Measurements from ENCODE around the gene TACSTD2. TPM values are rescaled to one million over a fixed set of nuclear protein-coding genes. Genes with fewer than 3 reads are reported as not detected.

The TACSTD2 gene
- total RNA-seq, 2 donors from 2014 or later, result 219 to 310 TPM

DNA sequence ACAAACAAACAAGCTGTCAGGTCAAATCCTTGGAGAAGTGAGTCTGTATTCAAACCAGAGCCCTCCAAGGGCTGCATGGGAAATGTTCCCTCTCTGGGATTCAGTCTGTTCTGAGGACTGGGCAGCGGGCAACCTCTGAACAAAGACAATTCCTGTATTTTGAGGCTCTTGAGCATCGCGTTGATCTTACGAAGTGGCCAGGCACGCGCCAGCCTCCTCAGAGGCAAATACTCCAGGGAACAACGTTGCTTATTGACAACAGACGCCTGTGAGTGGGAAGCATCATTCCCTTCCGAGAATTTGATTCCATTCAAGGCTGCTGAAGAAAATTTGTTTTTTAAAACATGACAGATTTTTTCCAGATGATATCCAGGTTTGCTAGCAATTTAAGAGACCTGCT is 20.0 kb upstream of the TACSTD2 start:
- intact Hi-C loops (cut with DNase I), result no loop called here
- no peak overlapping the region for H3K4me3 ChIP-seq
- TF ChIP-seq POLR2A (IDR thresholded peaks at IDR 0.05) (no peak), POLR2AphosphoS5 (IDR thresholded peaks at IDR 0.05) (no peak)
- TF ChIP-seq, protein P1, sequence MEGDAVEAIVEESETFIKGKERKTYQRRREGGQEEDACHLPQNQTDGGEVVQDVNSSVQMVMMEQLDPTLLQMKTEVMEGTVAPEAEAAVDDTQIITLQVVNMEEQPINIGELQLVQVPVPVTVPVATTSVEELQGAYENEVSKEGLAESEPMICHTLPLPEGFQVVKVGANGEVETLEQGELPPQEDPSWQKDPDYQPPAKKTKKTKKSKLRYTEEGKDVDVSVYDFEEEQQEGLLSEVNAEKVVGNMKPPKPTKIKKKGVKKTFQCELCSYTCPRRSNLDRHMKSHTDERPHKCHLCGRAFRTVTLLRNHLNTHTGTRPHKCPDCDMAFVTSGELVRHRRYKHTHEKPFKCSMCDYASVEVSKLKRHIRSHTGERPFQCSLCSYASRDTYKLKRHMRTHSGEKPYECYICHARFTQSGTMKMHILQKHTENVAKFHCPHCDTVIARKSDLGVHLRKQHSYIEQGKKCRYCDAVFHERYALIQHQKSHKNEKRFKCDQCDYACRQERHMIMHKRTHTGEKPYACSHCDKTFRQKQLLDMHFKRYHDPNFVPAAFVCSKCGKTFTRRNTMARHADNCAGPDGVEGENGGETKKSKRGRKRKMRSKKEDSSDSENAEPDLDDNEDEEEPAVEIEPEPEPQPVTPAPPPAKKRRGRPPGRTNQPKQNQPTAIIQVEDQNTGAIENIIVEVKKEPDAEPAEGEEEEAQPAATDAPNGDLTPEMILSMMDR (IDR thresholded peaks at IDR 0.05), result no peak
- DNase-seq (ENCODE audit: low spot score), result no peak
- no peaks in the 10 kb centered on the region for H3K36me3 ChIP-seq
- H3K27me3 ChIP-seq (replicated peaks; ENCODE audit: insufficient read depth), result no peaks in the 10 kb centered on the region
- 59% methylated on average over 9 of the region's 9 CpGs for WGBS
- H3K4me1 ChIP-seq (replicated peaks), result no peaks in the 10 kb centered on the region
- H3K27ac ChIP-seq, result no peak overlapping the region
- H3K9me3 ChIP-seq, result no peaks in the 10 kb centered on the region

DNA sequence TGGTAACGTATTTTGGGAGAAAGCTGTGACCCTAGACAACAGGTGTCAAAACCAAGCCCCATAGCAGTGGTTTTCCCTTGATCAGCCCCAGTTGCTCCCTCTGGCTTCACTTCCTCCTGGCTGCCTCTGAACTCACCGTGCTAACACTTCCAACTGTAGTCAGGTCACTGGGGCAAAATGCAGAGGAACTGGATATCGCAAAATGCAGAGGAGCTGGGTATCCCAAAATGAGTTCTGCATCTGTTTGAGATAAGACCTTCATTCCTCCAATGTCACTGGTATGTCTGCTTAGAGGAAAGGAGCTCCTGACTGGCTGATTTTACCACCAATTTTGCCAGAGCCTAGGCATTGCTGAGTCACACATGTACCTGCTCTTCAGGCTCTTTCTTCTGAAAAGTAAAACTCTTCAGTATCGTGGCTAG is 19.6 kb upstream of the TACSTD2 start:
- Histone ChIP-seq H3K27ac (no peak overlapping the region), H3K36me3 (no peaks in the 10 kb centered on the region), H3K4me1 (replicated peaks) (no peaks in the 10 kb centered on the region), H3K4me3 (no peak overlapping the region), H3K27me3 (replicated peaks; ENCODE audit: insufficient read depth) (no peaks in the 10 kb centered on the region), H3K9me3 (no peaks in the 10 kb centered on the region)
- DNase-seq (ENCODE audit: low spot score), result no peak
- intact Hi-C loops (cut with DNase I), result no loop called here
- 50% methylated on average over 3 of the region's 4 CpGs for WGBS
- TF ChIP-seq, protein P1 (IDR thresholded peaks at IDR 0.05), result no peak
- TF ChIP-seq POLR2AphosphoS5 (IDR thresholded peaks at IDR 0.05) (no peak), POLR2A (IDR thresholded peaks at IDR 0.05) (no peak)

DNA sequence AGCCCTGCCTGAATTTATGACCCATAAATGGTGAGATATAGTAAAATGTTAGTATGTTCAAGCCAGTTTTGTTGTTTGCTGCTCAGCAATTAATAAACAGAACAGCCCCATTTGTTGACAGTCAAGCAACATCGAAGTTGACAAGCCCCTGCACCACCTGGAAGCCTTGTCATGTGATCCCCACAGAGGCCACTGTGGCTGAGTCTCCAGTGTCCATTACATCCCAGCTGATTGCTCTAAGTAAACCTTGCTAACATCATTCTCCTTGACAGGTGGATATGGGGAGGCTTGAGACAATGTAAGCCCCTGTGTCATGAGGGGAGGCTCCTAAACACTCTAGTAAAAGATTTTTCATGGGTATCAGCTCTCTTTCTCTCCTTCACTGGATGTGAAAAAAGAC is 17.5 kb upstream of the TACSTD2 start:
- intact Hi-C loops (cut with DNase I), result no loop called here
- WGBS, result 69% methylated on average over 1 of the region's 1 CpG
- no peaks in the 10 kb centered on the region for H3K27me3 ChIP-seq (replicated peaks; ENCODE audit: insufficient read depth)
- TF ChIP-seq, protein P1 (IDR thresholded peaks at IDR 0.05), result no peak
- TF ChIP-seq POLR2AphosphoS5 (IDR thresholded peaks at IDR 0.05), result no peak
- no peak for TF ChIP-seq POLR2A (IDR thresholded peaks at IDR 0.05)
- H3K36me3 ChIP-seq, result no peaks in the 10 kb centered on the region
- H3K9me3 ChIP-seq, result no peaks in the 10 kb centered on the region
- H3K4me3 ChIP-seq, result no peak overlapping the region
- no peak for DNase-seq (ENCODE audit: low spot score)
- H3K4me1 ChIP-seq (replicated peaks), result no peaks in the 10 kb centered on the region
- H3K27ac ChIP-seq, result no peak overlapping the region

DNA sequence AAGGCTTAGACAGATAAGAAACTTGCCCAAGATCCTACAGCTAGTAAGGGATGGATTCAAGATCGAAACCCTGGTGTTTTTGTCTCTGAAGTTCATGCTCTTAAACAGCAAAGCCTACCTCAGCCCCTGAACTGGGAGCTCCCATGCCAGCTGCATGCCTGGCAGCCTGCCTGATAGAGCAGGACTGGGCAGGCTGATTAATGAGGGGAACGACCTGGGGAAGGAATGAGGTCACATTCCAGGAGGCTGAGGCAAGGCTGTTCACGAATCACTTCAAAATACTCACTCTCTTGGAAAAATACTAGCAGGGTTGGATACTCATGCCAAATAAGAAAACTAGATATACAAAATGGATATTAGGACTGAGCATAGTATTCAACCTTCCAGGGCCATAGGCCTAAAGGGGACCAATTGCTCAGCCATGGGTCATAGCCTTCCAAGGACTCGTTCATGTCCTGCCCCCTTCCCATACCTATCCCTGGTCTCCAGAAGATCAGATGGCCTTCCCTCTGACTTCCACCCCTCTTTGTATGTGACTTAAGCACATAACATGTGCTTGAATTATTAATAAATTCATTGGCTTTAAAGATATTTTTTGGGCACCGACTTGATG is 15.6 kb upstream of the TACSTD2 start:
- 40% methylated on average over 5 of the region's 5 CpGs for WGBS
- DNase-seq (ENCODE audit: low spot score), result peak; percentile 63
- no peaks in the 10 kb centered on the region for H3K36me3 ChIP-seq
- H3K27ac ChIP-seq, result peak overlapping the region in 1 of 2 donors; percentile 27
- H3K4me3 ChIP-seq, result no peak overlapping the region
- intact Hi-C loops (cut with DNase I), result no loop called here
- H3K27me3 ChIP-seq (replicated peaks; ENCODE audit: insufficient read depth), result no peaks in the 10 kb centered on the region
- H3K4me1 ChIP-seq (replicated peaks), result no peaks in the 10 kb centered on the region
- H3K9me3 ChIP-seq, result no peaks in the 10 kb centered on the region
- TF ChIP-seq POLR2AphosphoS5 (IDR thresholded peaks at IDR 0.05) (peak; percentile 78), POLR2A (IDR thresholded peaks at IDR 0.05) (no peak)

DNA sequence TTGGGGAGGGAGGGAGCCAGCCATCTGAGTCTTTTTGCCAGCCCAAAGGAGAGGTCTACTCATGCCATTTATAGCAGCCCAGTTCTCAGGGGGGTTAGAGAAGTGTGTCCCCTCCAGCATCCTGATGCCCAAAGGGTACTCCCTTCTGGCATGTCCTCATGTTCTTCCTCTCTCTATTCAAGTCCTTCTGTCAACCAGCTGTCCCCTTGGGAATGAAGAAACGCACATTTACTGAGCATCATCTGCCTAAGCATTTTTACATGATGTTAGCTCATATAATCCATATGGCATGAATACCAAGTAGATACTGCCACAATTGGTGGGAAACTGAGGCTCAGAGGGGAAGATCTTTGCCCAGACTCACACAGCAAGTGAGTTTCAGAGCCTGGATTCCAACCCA is 14.8 kb upstream of the TACSTD2 start:
- no peak for TF ChIP-seq POLR2AphosphoS5 (IDR thresholded peaks at IDR 0.05)
- no peak for TF ChIP-seq POLR2A (IDR thresholded peaks at IDR 0.05)
- TF ChIP-seq, protein P1 (IDR thresholded peaks at IDR 0.05), result no peak
- 81% methylated on average over 1 of the region's 1 CpG for WGBS
- DNase-seq (ENCODE audit: low spot score), result no peak
- intact Hi-C loops (cut with DNase I), result no loop called here
- no peaks in the 10 kb centered on the region for H3K9me3 ChIP-seq
- H3K27ac ChIP-seq, result peak overlapping the region; percentile 4 to 27
- H3K27me3 ChIP-seq (replicated peaks; ENCODE audit: insufficient read depth), result no peaks in the 10 kb centered on the region
- no peaks in the 10 kb centered on the region for H3K4me1 ChIP-seq (replicated peaks)
- H3K36me3 ChIP-seq, result no peaks in the 10 kb centered on the region
- no peak overlapping the region for H3K4me3 ChIP-seq
